VCaP (cell line): ENCODE data around the gene AGO4.
A peak's percentile ranks its signal among the peaks of the same experiment; 100 is the strongest.
"Not testable (repeated sequence)": the region's sequence is repeated elsewhere in the genome, so short reads cannot be mapped to it uniquely, and the experiment has no call there.

Experiments used
- H3K27ac ChIP-seq: fragments of 450-650 bp; 2 replicates; pipeline ENCODE4 v1.5.1; 2017
- TF ChIP-seq, protein P1 (sequence below): fragments of 450-650 bp; conservative IDR thresholded peaks from 2 replicates; pipeline ENCODE4 v1.5.1; 2017; ENCODE audit warnings: mild to moderate bottlenecking, moderate library complexity

Gene AGO4

DNA sequence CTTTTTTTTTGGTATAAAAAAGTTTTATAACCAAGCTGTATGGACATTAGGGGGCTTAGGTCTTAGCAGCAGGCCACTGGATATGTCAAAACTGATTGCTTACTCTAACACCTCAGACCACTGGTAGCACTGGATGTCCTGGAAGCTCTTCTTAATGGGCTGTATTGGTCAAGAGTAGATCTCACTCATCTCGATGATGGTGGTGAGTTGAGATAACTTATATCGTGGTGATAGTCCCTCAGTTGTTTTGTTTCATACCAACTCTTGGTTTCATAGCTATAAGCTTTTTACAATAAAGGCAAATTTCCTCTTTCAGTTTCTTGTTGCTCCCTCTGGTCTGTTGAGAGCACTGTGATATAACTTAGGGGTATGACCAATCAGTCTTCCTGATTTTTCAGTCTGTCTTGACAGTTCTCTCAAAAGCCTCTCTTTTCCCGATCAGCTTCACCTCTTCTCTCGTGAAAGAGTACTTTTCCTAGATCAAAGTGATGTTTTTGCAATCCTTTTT is 65.5 kb downstream of the AGO4 start:
- TF ChIP-seq, protein P1, sequence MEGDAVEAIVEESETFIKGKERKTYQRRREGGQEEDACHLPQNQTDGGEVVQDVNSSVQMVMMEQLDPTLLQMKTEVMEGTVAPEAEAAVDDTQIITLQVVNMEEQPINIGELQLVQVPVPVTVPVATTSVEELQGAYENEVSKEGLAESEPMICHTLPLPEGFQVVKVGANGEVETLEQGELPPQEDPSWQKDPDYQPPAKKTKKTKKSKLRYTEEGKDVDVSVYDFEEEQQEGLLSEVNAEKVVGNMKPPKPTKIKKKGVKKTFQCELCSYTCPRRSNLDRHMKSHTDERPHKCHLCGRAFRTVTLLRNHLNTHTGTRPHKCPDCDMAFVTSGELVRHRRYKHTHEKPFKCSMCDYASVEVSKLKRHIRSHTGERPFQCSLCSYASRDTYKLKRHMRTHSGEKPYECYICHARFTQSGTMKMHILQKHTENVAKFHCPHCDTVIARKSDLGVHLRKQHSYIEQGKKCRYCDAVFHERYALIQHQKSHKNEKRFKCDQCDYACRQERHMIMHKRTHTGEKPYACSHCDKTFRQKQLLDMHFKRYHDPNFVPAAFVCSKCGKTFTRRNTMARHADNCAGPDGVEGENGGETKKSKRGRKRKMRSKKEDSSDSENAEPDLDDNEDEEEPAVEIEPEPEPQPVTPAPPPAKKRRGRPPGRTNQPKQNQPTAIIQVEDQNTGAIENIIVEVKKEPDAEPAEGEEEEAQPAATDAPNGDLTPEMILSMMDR = no peak
- no peak overlapping the region for H3K27ac ChIP-seq

DNA sequence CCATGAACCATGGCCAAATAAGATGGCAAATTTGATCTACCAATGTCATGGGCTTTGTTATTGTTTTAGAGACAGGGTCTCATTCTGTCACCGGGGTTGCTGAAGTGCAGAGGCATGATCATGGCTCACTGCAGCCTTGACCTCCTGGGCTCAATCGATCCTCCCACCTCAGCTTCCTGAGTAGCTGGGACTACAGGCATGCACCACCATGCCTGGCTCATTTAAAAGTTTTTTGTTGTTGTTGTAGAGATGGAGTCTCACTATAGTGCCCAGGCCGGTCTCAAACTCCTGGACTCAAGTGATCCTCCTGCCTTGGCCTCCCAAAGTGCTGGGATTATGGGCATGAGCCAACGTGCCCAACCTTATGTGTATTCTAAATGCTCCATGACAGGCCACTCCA is 66.3 kb downstream of the AGO4 start:
- not testable (repeated sequence) for H3K27ac ChIP-seq

DNA sequence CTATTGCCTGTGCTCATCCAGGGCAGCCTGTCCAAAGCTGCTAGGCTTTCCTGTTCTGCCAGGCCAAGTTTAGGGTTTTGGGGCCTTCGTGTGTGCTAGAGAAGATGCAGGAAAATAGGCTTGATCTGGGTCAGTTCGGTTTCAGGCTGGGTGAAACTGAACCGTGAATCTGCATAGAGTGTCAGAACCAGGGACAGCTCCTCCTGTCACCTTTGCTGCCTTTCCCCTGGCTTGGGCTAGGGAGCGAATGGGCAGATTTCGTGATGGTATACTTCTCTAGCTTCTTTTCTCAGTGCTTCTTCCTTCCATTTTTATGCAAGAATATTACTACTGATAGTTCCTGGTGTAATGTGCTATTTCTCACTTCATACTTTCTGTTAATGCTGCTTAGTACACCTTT is 69.2 kb downstream of the AGO4 start:
- H3K27ac ChIP-seq = no peak overlapping the region
- TF ChIP-seq, protein P1 = no peak

DNA sequence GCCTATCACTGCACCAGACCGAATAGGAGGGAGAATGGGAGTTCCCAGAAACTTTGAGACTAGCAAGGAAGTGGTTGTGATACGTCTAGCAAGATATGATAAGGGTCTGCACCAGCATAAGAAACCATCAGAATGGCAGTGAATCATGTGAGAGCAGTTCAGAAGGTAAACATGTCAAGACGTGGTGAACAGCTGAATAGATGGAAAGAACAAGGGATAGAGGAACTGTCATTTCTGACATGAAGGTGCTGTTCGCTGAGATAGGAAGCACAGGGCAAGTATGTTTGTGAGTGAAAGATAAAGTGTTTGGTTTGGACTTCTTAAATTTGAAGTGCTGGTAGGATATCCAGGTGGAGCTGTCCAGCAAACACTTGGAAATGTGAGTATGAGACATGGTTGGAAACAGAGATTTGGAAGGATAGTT is 74.0 kb downstream of the AGO4 start:
- TF ChIP-seq, protein P1 = no peak
- no peak overlapping the region for H3K27ac ChIP-seq

DNA sequence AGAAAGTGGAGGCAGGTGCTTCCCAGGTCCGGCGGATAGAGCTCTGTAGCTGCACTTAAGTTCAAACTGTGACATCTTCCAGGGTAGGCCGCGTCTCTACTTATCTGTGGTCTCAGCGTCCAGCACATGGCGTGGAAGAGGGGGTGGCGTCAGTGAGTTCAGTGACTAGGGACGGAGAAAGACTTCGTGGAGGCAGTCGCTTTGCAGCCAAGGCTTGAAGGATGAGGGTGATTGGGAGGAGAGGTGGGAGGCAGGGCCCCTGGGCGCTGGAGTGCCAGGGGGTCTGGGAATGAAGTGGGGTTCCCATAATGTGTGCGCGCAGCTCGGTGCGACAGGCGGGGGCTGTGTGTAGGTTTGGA is 74.7 kb downstream of the AGO4 start:
- H3K27ac ChIP-seq = peak overlapping the region; percentile 91; the same call in 1 of the 2 replicates
- TF ChIP-seq, protein P1 = no peak

DNA sequence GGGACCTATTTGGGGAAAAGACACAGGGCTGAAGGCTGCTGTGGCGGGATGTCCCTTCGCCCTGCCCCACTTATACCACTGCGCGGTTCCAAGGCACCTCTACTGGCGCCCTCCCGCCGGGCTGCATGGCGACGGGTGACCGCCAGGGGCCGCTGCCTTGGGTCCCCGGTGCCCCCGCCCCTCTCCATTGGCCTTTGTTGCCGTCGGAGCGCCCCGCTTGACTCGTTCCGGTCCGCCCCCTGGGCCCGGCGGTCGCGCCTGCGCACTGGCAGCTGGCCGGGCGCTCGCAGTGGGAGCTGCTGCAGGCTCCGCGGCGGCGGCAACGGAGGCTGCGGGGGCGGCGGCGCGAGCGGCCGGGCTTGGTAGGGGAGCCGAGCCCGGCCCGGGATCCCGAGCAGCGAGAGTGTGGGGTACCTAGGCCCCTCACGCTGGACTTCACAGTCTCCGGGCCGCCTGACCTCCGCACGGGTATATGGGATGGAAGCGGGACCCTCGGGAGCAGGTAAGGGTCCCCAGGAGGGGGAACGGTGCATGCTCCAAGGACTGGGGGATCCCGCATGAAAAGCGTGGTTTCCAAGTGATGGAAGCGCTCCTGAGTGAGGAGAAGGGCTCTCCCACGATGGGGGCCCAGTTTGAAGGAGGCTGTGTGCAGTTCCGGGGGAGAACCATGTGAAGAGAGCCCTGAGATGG is 75.3 kb downstream of the AGO4 start, which contains the start of gene AGO1:
TSS of gene AGO1 (plus strand) at position 265 of the 690 bp plus-strand sequence. CDS start at position 478, 213 bp downstream.
- TF ChIP-seq, protein P1 = peak; percentile 98
- H3K27ac ChIP-seq = peak within 1 kb of the TSS; percentile 91

DNA sequence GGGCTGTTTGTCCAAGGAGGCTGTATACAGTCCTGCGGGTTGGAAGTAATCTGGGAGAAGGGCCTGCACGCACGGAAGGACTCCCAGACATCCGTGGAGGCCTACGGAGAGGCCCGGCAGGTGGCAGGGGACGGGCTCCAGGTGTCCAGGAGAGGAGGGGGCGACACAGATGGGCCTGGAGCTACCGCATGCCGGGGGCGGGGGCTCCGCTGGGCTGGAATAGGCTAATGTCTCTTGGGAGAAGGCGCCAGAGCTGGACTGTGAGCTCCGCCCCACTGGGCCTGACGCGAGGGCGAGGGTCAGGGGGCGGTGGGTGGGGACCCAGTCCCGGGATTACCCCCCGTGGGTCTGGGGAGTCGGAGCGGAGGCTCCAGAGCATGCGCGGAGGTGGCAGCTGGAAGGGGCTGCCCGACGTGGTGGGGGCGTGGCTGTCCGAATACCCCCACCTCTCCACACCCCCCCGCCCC is 75.9 kb downstream of the AGO4 start:
- peak overlapping the region; percentile 91 for H3K27ac ChIP-seq
- TF ChIP-seq, protein P1 = no peak

DNA sequence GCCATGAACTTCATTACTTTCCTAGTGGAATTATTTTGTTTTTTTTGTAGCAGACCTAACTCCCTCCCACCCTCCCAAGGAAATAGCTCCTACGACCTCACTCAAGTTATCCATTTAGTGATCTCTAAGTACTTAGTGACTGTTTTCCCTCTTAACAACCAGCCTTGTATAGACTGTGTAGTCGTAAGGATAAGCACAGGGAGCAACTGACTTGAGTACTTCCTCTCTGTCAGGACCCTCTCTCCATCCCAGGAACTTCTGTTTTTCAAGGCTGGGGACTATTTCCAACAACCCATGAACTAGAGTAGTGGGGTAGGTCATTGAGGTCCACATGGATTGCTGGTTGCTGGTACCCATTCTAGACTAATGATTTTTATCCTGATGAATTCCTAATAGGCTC is 77.1 kb downstream of the AGO4 start:
- TF ChIP-seq, protein P1 = no peak
- no peak overlapping the region; the same call in 1 of the 2 replicates for H3K27ac ChIP-seq
